PC-3 (cell line): Measurements from ENCODE around the gene NUDT8.
"Not testable (repeated sequence)": the region's sequence is repeated elsewhere in the genome, so short reads cannot be mapped to it uniquely, and the experiment has no call there.

Source experiments
- CTCF ChIP-seq: fragments of 300-600 bp; sonication (generic); conservative IDR thresholded peaks from 2 replicates; pipeline ENCODE4 v1.5.1; 2017; ENCODE audit warnings: antibody characterized with exemption, low read depth, mild to moderate bottlenecking, low read length
- EZH2 ChIP-seq: fragments of 300-600 bp; sonication (generic); IDR thresholded peaks from one replicate; pipeline ENCODE4 v1.6.1; 2017; ENCODE audit warnings: antibody characterized with exemption, mild to moderate bottlenecking, low read length; ENCODE audit not compliant: unreplicated experiment

- not testable (repeated sequence) for TF ChIP-seq CTCF, EZH2
Measured at GRCh38 chr11:67659651-67660165, 30.0 kb upstream of the NUDT8 start.
